H1 (cell line): Measurements from ENCODE around the gene OR1S2. TPM values are rescaled to one million over a fixed set of nuclear protein-coding genes. Genes with fewer than 3 reads are reported as not detected.

Experiments used
- CTCF ChIA-PET: fragments of 300-600 bp; sonication (Branson Sonifier 250); formaldehyde crosslinking; loops from one replicate; lab custom pipeline; 2021; ENCODE audit not compliant: partially characterized antibody; lab: Charles Lee
- POLR2A ChIA-PET: fragments of 300-600 bp; sonication (Branson Sonifier 250); formaldehyde crosslinking; loops from one replicate; lab custom pipeline; 2021; ENCODE audit warnings: inconsistent platforms; ENCODE audit not compliant: partially characterized antibody; lab: Charles Lee
- DNase-seq, 2 experiments: peaks; one replicate each; pipeline versions ENCODE4 v3.0.0 to v3.0.0-alpha.2; 2010 to 2022; ENCODE audit warnings: low spot score in 2 of 2, low read depth in 1 of 2, mixed read lengths in 1 of 2
- FAIRE-seq: peaks from 2 replicates; lab custom pipeline; 2011; peaks lifted over from hg19 to GRCh38; lab: Jason Lieb, UNC
- H2AFZ ChIP-seq: 2 replicates; pipeline ENCODE4 v1.8.1; 2012; ENCODE audit warnings: low read length, inconsistent platforms
- H2AK5ac ChIP-seq: 2 replicates; pipeline ENCODE4 v1.6.1; 2013; ENCODE audit warnings: low read depth, low read length
- H2BK120ac ChIP-seq: replicated peaks from 2 replicates; pipeline ENCODE3; 2013; ENCODE audit warnings: low read depth, low read length, inconsistent platforms
- H2BK12ac ChIP-seq: 2 replicates; pipeline ENCODE4 v1.6.1; 2013; ENCODE audit warnings: low read depth, low read length
- H2BK15ac ChIP-seq: 2 replicates; pipeline ENCODE4 v1.6.1; 2013; ENCODE audit warnings: low read length
- H2BK20ac ChIP-seq: 2 replicates; pipeline ENCODE4 v1.6.1; 2013; ENCODE audit warnings: low read length
- H2BK5ac ChIP-seq: 2 replicates; pipeline ENCODE4 v1.6.1; 2013; ENCODE audit warnings: low read depth, low read length
- H3K14ac ChIP-seq: 2 replicates; pipeline ENCODE4 v1.6.1; 2013; ENCODE audit warnings: inconsistent platforms; ENCODE audit not compliant: insufficient read length
- H3K18ac ChIP-seq: 2 replicates; pipeline ENCODE4 v1.6.1; 2013; ENCODE audit warnings: low read length; ENCODE audit errors: extremely low read depth
- H3K23ac ChIP-seq: 2 replicates; pipeline ENCODE4 v1.6.1; 2013; ENCODE audit warnings: inconsistent platforms; ENCODE audit not compliant: insufficient read length
- H3K23me2 ChIP-seq: 2 replicates; pipeline ENCODE4 v1.6.1; 2013; ENCODE audit warnings: low read depth, low read length
- H3K27ac ChIP-seq: 2 replicates; pipeline ENCODE4 v1.6.1; 2011; ENCODE audit warnings: low read depth, low read length, inconsistent platforms
- H3K27me3 ChIP-seq, 4 experiments: replicated peaks in 1 of 4; 1 replicate in 1 of 4; 2 replicates in 3 of 4; pipeline versions ENCODE4 v1.6.1 to v1.8.1; 2011 to 2013; ENCODE audit warnings: low read length in 3 of 4, mild to moderate bottlenecking in 3 of 4, inconsistent platforms in 2 of 4, mixed read lengths in 2 of 4, moderate library complexity in 1 of 4; ENCODE audit not compliant: control insufficient read depth in 3 of 4, insufficient read depth in 3 of 4; ENCODE audit errors: extremely low read depth in 1 of 4
- H3K36me3 ChIP-seq, 4 experiments: 2 replicates each; pipeline versions ENCODE4 v1.6.1 to v1.8.1; 2011 to 2013; ENCODE audit warnings: mild to moderate bottlenecking in 4 of 4, low read length in 3 of 4, moderate library complexity in 2 of 4, control low read depth in 1 of 4, inconsistent platforms in 1 of 4; ENCODE audit not compliant: insufficient read depth in 4 of 4, control insufficient read depth in 2 of 4
- H3K4ac ChIP-seq: replicated peaks from 2 replicates; pipeline ENCODE3; 2013; ENCODE audit warnings: low read length, low read depth, mixed read lengths, inconsistent platforms; ENCODE audit not compliant: insufficient read length
- H3K4me1 ChIP-seq, 4 experiments: replicated peaks in 1 of 4; 1 replicate in 1 of 4; 2 replicates in 3 of 4; pipeline versions ENCODE4 v1.6.1 to v1.8.1; 2011 to 2013; ENCODE audit warnings: low read length in 3 of 4, inconsistent platforms in 2 of 4, mixed read lengths in 1 of 4; ENCODE audit not compliant: insufficient read depth in 4 of 4, control insufficient read depth in 3 of 4
- H3K4me2 ChIP-seq, 2 experiments: 2 replicates each; pipeline versions ENCODE4 v1.6.1 to v1.8.1; 2011 to 2013; ENCODE audit warnings: low read depth in 2 of 2, low read length in 2 of 2, control low read depth in 1 of 2, inconsistent platforms in 1 of 2, mild to moderate bottlenecking in 1 of 2; ENCODE audit not compliant: insufficient read depth in 1 of 2
- H3K4me3 ChIP-seq, 4 experiments: fragments of 200-600, 300-600 bp in 1 of 4; sonication (generic), shearing (Covaris generic), sonication (Bioruptor Twin) in 1 of 4; 2 replicates each; pipeline versions ENCODE4 v1.5.1 to v1.8.1; 2011 to 2016; ENCODE audit warnings: low read length in 4 of 4, low read depth in 3 of 4, control low read depth in 2 of 4, inconsistent platforms in 2 of 4, mild to moderate bottlenecking in 2 of 4, mixed read lengths in 1 of 4, moderate library complexity in 1 of 4; ENCODE audit not compliant: insufficient read depth in 2 of 4; ENCODE audit errors: extremely low read depth in 1 of 4
- H3K56ac ChIP-seq: replicated peaks from 2 replicates; pipeline ENCODE3; 2013; ENCODE audit warnings: low read depth, mild to moderate bottlenecking, mixed read lengths, low read length, inconsistent platforms; ENCODE audit not compliant: insufficient read length
- H3K79me1 ChIP-seq: 2 replicates; pipeline ENCODE4 v1.6.1; 2013; ENCODE audit warnings: low read depth, low read length, control low read depth
- H3K79me2 ChIP-seq, 2 experiments: 2 replicates each; pipeline versions ENCODE4 v1.6.1 to v1.8.1; 2012 to 2013; ENCODE audit warnings: low read length in 2 of 2, mild to moderate bottlenecking in 2 of 2, inconsistent platforms in 1 of 2; ENCODE audit not compliant: insufficient read depth in 2 of 2, control insufficient read depth in 1 of 2
- H3K9ac ChIP-seq, 4 experiments: replicated peaks in 1 of 4; 1 replicate in 1 of 4; 2 replicates in 3 of 4; pipeline versions ENCODE4 v1.6.1 to v1.8.1; 2011 to 2013; ENCODE audit warnings: low read depth in 3 of 4, low read length in 3 of 4, control low read depth in 2 of 4, mild to moderate bottlenecking in 2 of 4, moderate library complexity in 2 of 4, inconsistent platforms in 1 of 4; ENCODE audit errors: extremely low read depth in 1 of 4
- H3K9me3 ChIP-seq, 2 experiments: 2 replicates each; pipeline versions ENCODE4 v1.6.1 to v1.8.1; 2012 to 2013; ENCODE audit warnings: mild to moderate bottlenecking in 2 of 2, moderate library complexity in 2 of 2, control low read depth in 1 of 2, inconsistent platforms in 1 of 2, low read depth in 1 of 2, low read length in 1 of 2, mixed read lengths in 1 of 2; ENCODE audit not compliant: insufficient read depth in 2 of 2
- H4K20me1 ChIP-seq, 2 experiments: replicated peaks in 1 of 2; 2 replicates each; pipeline versions ENCODE3 to v1.8.1; 2011 to 2013; ENCODE audit warnings: inconsistent platforms in 2 of 2, low read length in 2 of 2, mild to moderate bottlenecking in 1 of 2; ENCODE audit not compliant: insufficient read depth in 2 of 2, control insufficient read depth in 1 of 2
- H4K5ac ChIP-seq: 2 replicates; pipeline ENCODE4 v1.6.1; 2013; ENCODE audit warnings: low read length, low read depth, mixed read lengths, inconsistent platforms; ENCODE audit not compliant: insufficient read length
- H4K8ac ChIP-seq: 2 replicates; pipeline ENCODE4 v1.8.0; 2013; ENCODE audit warnings: mild to moderate bottlenecking, moderate library complexity, low read length, inconsistent platforms; ENCODE audit not compliant: insufficient read depth; ENCODE audit errors: extremely low read depth
- H4K91ac ChIP-seq: replicated peaks from 2 replicates; pipeline ENCODE3; 2013; ENCODE audit warnings: low read length, mixed read lengths, inconsistent platforms; ENCODE audit not compliant: insufficient read length
- CBX8 ChIP-seq: fragments of 300-800, 300-1000 bp; sonication (generic); IDR thresholded peaks from 2 replicates; pipeline ENCODE4 v1.7.1; 2016; ENCODE audit warnings: low read depth, low read length, borderline replicate concordance
- E2F6 ChIP-seq: IDR thresholded peaks from 2 replicates; pipeline ENCODE4 v1.6.1; 2012; ENCODE audit warnings: inconsistent platforms
- GTF2F1 ChIP-seq: IDR thresholded peaks from 2 replicates; pipeline ENCODE4 v1.6.1; 2012; ENCODE audit warnings: low read depth, low read length, improper control_type of control experiment, borderline replicate concordance
- SP2 ChIP-seq: IDR thresholded peaks from 2 replicates; pipeline ENCODE4 v1.6.1; 2012; ENCODE audit warnings: mild to moderate bottlenecking, low read length, inconsistent platforms
- TAF7 ChIP-seq: optimal IDR thresholded peaks from 2 replicates; pipeline ENCODE3; 2011; ENCODE audit warnings: low read depth, mild to moderate bottlenecking, inconsistent platforms, low read length, moderate library complexity, borderline replicate concordance
- TEAD4 ChIP-seq: IDR thresholded peaks from 2 replicates; pipeline ENCODE4 v1.6.1; 2012; ENCODE audit warnings: low read depth, low read length, inconsistent platforms, mixed read lengths
- YY1 ChIP-seq: IDR thresholded peaks from 2 replicates; pipeline ENCODE4 v1.6.1; 2011; ENCODE audit warnings: low read depth, mild to moderate bottlenecking, low read length
- WGBS, 2 experiments: shearing (Covaris generic) in 1 of 2; methylation state at CpG; one replicate each; pipeline versions ENCODE4 v1.1.6 to v1.1.7; 2013 to 2015; ENCODE audit warnings: low lambda C conversion rate in 2 of 2, mixed read lengths in 2 of 2, inconsistent platforms in 1 of 2, low coverage in 1 of 2, missing lambda C conversion rate in 1 of 2; ENCODE audit not compliant: insufficient replicate concordance in 2 of 2, insufficient coverage in 1 of 2, insufficient read length in 1 of 2; ENCODE audit errors: extremely low coverage in 1 of 2, missing lambda C conversion rate in 1 of 2; 5-methylcytosine and 5-hydroxymethylcytosine counted together
- polyA plus RNA-seq, 7 experiments: library from polyadenylated mRNA; depleted of rRNA in 3 of 7; stranded (reverse) in 5 of 7; unstranded in 2 of 7; fragments of >200 nt in 5 of 7; fragments of 200-250 nt in 2 of 7; gene quantifications; 1 replicate in 5 of 7; 2 replicates in 1 of 7; 4 replicates in 1 of 7; pipeline versions ENCODE4 v1.2.1 to v1.2.3, GENCODE V29; 2011 to 2013; ENCODE audit warnings: missing spikeins in 2 of 7, mixed read lengths in 2 of 7
- total RNA-seq: library from RNA; stranded (reverse); fragmentation: NEBNext Ultra II Directional; extraction: Animal tissue kit (Norgen Biotek cat#: 25700); gene quantifications from 2 replicates; pipeline ENCODE4 v1.2.1, GENCODE V29; 2021

The OR1S2 gene
- total and polyA plus RNA-seq, 2 of the 8 experiments (the other 6 are each of a cell fraction or from before 2014, with no cell fraction given) = not detected

GRCh38 chr11:58164389-58164788, 39.6 kb downstream of the OR1S2 start:
- H2BK120ac ChIP-seq = no peak overlapping the region
- H4K5ac ChIP-seq = no peak overlapping the region
- H2BK12ac ChIP-seq = no peak overlapping the region
- no peak overlapping the region for H2BK5ac ChIP-seq
- no peak overlapping the region for H3K27ac ChIP-seq
- H3K23me2 ChIP-seq = no peaks in the 10 kb centered on the region
- WGBS, 2 experiments = 77% methylated on average over 4 of the region's 4 CpGs; no CpG with 5 or more reads in 1 of the 2 experiments
- FAIRE-seq = no peak
- no peak overlapping the region for H2BK15ac ChIP-seq
- ChIA-PET POLR2A (no interaction called here), CTCF (no interaction called here)
- no peak overlapping the region for H2BK20ac ChIP-seq
- H3K14ac ChIP-seq = no peak overlapping the region
- no peak overlapping the region for H3K56ac ChIP-seq
- no peaks in the 10 kb centered on the region for H3K4me1 ChIP-seq
- H3K9me3 ChIP-seq = peaks cover 0 to 7% of the 10 kb centered on the region in 2 experiments; a peak in 1 of 4 replicates
- no peak overlapping the region for H3K23ac ChIP-seq
- H4K8ac ChIP-seq = no peak overlapping the region
- H2AFZ ChIP-seq = no peak overlapping the region
- no peak overlapping the region for H3K18ac ChIP-seq
- no peaks in the 10 kb centered on the region for H3K27me3 ChIP-seq
- no peak overlapping the region for H3K4me3 ChIP-seq
- no peaks in the 10 kb centered on the region for H3K79me1 ChIP-seq
- H3K4me2 ChIP-seq = no peak overlapping the region
- no peak overlapping the region for H3K9ac ChIP-seq
- H2AK5ac ChIP-seq = no peak overlapping the region
- H4K91ac ChIP-seq = no peak overlapping the region
- DNase-seq = no peak
- H4K20me1 ChIP-seq = no peaks in the 10 kb centered on the region
- no peaks in the 10 kb centered on the region for H3K79me2 ChIP-seq
- no peak overlapping the region for H3K4ac ChIP-seq
- no peak for TF ChIP-seq YY1
- no peak for TF ChIP-seq CBX8
- no peak for TF ChIP-seq SP2
- TF ChIP-seq E2F6 = no peak
- no peak for TF ChIP-seq TAF7
- TF ChIP-seq GTF2F1 = no peak
- TF ChIP-seq TEAD4 = no peak
- no peaks in the 10 kb centered on the region for H3K36me3 ChIP-seq
